ENCODE measurements around the gene FGF19. TPM values are rescaled to one million over a fixed set of nuclear protein-coding genes. Genes with fewer than 3 reads are reported as not detected.

FGF19 gene
- total RNA-seq, 2 donors from 2014 or later, result 0.37 to 0.40 TPM

DNA sequence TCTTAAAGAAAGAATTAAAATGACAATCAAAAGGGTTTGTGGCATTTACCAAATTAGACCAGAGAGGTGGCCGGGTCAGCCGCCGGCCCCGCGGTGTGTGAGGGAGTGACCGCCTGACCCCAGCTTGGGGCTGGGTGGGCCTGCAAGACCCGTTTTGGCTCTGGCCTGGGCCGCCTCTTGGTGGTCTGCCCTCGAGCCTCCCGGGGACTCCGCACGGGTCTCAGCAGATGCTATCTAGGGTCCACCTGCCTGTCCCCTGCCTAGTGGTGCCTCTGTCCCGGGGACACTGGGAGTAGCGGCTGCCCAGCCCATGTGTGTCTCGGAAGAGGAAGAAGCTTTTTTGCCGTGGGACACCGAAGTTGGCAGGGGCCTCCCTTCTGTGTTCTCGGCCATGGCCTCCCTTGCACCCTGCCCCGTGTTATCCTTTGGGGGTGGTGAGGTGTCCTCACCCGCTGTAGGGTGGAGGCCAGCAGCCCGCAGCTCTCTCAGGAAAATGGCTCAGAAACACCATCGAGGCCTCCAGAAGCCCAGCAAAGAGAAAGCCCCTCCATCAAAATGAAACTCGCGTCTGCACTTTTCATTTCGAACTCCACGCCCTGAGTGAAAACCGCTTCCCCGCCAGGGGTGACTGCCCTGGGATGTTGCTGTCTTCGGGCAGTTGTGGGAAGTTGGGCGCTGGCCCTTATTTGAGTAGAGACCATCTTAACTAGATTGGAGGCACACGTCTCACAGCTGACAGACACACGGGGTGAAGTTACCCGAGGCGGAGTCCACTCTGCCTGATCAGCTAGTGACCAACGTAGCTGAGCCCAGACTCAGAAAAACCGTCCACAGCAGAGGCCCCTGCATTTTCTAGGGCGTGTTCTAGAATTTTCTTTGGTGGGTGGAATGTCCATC, 54.9 kb downstream of the FGF19 start:
- H3K4me3 ChIP-seq (ENCODE audit: low read length), result no peak overlapping the region
- no peak overlapping the region for H3K9ac ChIP-seq (ENCODE audit: extremely low read depth, low read length, poor library complexity, severe bottlenecking)
- Mint-ChIP-seq H3K4me1 (no peaks in the 10 kb centered on the region), H3K27ac (no peak overlapping the region), H3K27me3 (ENCODE audit: insufficient read depth) (no peaks in the 10 kb centered on the region), H3K36me3 (ENCODE audit: low read depth) (peaks cover 57% of the 10 kb centered on the region), H3K9me3 (no peaks in the 10 kb centered on the region), H3K4me3 (no peak overlapping the region)
- no peaks in the 10 kb centered on the region for H3K4me1 ChIP-seq (ENCODE audit: control insufficient read depth, insufficient read depth, low read length)
- DNase-seq, result peak; percentile 45
- no peak overlapping the region for H3K27ac ChIP-seq (ENCODE audit: low read depth, low read length)
- no peaks in the 10 kb centered on the region for H3K9me3 ChIP-seq (ENCODE audit: control insufficient read depth, low read length)
- H3K27me3 ChIP-seq (ENCODE audit: control insufficient read depth, insufficient read depth, low read length, poor library complexity, severe bottlenecking), result no peaks in the 10 kb centered on the region
- H3K36me3 ChIP-seq (ENCODE audit: control insufficient read depth, insufficient read depth, low read length), result peaks cover 5% of the 10 kb centered on the region
- WGBS, 2 experiments (ENCODE audit: insufficient coverage in 1 of 2, insufficient read length in 1 of 2), result 93 to 96% methylated on average over 31 to 37 of the region's 37 CpGs
- TF ChIP-seq, protein P1, sequence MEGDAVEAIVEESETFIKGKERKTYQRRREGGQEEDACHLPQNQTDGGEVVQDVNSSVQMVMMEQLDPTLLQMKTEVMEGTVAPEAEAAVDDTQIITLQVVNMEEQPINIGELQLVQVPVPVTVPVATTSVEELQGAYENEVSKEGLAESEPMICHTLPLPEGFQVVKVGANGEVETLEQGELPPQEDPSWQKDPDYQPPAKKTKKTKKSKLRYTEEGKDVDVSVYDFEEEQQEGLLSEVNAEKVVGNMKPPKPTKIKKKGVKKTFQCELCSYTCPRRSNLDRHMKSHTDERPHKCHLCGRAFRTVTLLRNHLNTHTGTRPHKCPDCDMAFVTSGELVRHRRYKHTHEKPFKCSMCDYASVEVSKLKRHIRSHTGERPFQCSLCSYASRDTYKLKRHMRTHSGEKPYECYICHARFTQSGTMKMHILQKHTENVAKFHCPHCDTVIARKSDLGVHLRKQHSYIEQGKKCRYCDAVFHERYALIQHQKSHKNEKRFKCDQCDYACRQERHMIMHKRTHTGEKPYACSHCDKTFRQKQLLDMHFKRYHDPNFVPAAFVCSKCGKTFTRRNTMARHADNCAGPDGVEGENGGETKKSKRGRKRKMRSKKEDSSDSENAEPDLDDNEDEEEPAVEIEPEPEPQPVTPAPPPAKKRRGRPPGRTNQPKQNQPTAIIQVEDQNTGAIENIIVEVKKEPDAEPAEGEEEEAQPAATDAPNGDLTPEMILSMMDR (conservative IDR thresholded peaks at IDR 0.05), result no peak

Other genes with a start within 250 kb of the FGF19 start
- not detected for gene LINC01488, start 222.4 kb downstream of the FGF19 start, total RNA-seq
- gene CCND1, start 62.9 kb downstream of the FGF19 start, total RNA-seq, result 100 to 1,000 TPM in 1 of 2 donors, 10 to 100 TPM in 1; 65.7 to 214 TPM
- 10 to 100 TPM; 23.2 to 32.2 TPM for gene LTO1, start 28.7 kb downstream of the FGF19 start, total RNA-seq
- gene FGF4, start 71.3 kb upstream of the FGF19 start, total RNA-seq, result 1 to 10 TPM in 1 of 2 donors, under 1 TPM in 1; 0.27 to 3.5 TPM
- not detected for gene FGF3, start 115.4 kb upstream of the FGF19 start, total RNA-seq

All from endodermal cell (in vitro differentiated cells).